GM12891 (cell line): Measurements from ENCODE around the gene WTIP.

Experiments used
- PAX5 ChIP-seq: IDR thresholded peaks from 2 replicates; pipeline ENCODE4 v1.6.1; 2011; ENCODE audit warnings: low read length, moderate library complexity, mild to moderate bottlenecking; ENCODE audit not compliant: insufficient read depth, severe bottlenecking
- POLR2A ChIP-seq: IDR thresholded peaks from 2 replicates; pipeline ENCODE4 v1.6.1; 2011; ENCODE audit warnings: low read depth, low read length, control low read depth
- POLR2AphosphoS5 ChIP-seq: IDR thresholded peaks from 2 replicates; pipeline ENCODE4 v1.6.1; 2011; ENCODE audit warnings: low read depth, low read length, control low read depth
- POU2F2 ChIP-seq: IDR thresholded peaks from 2 replicates; pipeline ENCODE4 v1.6.1; 2011; ENCODE audit warnings: low read depth, mild to moderate bottlenecking, control low read depth, low read length, moderate library complexity
- SPI1 ChIP-seq: IDR thresholded peaks from 2 replicates; pipeline ENCODE4 v1.6.1; 2011; ENCODE audit warnings: low read depth, low read length, control low read depth
- TAF1 ChIP-seq: IDR thresholded peaks from 2 replicates; pipeline ENCODE4 v1.6.1; 2011; ENCODE audit warnings: low read depth, low read length, control low read depth

DNA sequence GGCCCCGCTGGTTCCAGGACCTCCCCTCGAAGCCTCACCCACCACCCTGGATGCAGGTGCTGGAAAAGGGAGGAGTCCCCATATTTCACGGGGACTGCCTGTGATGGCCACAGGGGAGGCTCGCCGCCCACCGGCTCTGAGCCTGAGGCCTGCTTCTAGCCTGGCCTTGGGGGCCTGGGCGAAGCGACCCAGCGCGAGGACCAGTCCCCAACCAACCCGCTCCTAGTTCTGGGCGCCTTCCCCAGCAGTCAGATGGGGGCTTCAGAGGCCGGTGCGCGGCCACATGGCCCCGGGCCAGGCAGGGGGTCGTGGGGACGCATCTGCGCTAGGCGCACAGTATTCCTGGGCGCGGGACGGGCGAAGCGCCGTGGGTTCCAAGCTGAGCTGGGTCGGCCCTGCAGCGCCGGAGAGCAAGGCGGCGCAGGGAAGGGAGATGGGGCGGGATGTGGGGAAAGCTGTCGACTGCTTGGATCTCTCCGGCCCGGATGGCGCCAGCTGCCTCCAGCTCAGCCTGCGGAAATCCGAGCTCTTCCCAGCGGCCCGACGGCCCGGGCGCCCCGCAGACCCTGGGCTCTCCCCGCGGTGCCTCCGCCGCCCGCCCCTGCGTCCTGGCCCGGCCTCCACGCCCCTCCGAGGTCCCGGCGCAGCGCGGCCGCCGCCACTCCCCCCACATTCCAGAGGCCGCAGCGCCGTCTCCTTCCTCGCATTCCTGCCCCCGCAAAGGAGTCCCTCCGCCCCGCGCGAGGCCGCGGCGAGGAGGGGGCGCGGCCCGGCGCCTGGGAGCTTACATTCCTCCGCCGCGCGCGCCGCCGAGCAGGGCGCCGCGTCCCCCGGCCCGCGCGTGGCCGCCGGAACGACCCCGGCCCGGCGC is at the start of gene WTIP:
- no peak for TF ChIP-seq POLR2AphosphoS5
- TF ChIP-seq POLR2A: no peak
- no peak for TF ChIP-seq TAF1
- no peak for TF ChIP-seq SPI1
- TF ChIP-seq PAX5: no peak
- TF ChIP-seq POU2F2: no peak
